ENCODE results near the gene CNEP1R1.

The CNEP1R1 gene

DNA sequence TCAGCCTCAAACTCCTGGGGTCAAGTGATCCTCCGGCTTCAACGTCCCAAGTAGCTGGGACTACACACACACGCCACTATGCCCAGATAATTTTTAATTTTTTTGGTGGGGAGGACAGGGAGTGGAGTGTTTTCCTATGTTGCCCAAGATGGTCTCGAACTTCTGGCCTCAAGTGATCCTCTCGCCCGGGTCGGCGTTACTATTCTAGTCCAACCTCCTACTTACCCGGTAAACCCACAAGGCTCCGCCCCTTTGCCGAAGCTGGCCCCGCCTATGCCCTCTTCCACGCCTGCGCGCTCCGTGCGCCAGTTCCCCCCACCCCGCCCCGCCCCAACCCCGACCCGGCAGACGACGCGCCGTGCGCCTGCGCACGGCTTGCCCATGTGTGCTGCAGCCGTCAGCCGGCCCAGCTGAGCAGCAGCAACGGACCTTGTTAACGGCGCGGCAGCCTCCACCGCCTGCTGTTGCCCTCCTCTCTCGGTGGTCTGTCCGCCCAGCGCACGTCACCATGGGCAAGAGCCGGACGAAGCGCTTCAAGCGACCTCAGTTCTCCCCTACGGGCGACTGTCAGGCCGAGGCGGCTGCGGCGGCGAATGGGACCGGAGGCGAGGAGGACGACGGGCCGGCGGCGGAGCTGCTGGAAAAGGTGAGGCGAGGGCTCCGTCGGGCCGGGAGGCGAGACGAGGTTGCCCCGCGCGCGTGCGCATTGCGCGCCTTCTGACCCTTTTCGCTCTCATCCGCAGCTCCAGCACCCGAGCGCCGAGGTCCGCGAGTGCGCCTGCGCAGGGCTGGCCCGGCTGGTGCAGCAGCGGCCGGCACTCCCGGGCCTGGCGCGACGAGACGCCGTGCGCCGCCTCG is 40.8 kb downstream of the CNEP1R1 start, which contains the start of gene HEATR3:
HEATR3 (plus strand) TSS at position 347 of the 858 bp plus-strand sequence; CDS start at position 509, 162 bp downstream.
- peak; percentile 98 for DNase-seq (ENCODE audit: low spot score)

- no peak for DNase-seq (ENCODE audit: low spot score)
Measured at GRCh38 chr16:50066482-50067289, 41.7 kb downstream of the CNEP1R1 start.

- peak; percentile 45 for DNase-seq (ENCODE audit: low spot score)
Measured at GRCh38 chr16:50067290-50067853, 42.3 kb downstream of the CNEP1R1 start.

- no peak for DNase-seq (ENCODE audit: low spot score)
Measured at GRCh38 chr16:50068550-50068949, 43.5 kb downstream of the CNEP1R1 start.

DNA sequence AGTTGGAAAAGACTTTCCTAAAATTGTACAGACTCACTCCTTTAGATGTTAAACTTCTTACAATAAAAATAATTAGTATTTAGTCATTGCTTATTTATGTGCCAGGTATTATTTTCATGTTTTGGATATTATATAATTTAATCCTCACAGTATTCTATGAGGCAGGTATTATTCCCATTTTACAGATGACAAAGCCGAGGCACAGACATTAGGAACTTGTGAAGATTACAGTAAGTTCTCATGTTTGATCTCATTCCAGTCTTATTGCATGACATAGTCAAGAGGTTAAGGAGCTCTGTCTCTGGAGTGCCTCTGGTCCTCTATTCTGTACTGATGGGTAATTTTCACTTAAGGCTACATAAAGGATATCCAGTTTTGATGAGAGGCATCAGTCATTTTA is 44.0 kb downstream of the CNEP1R1 start:
- no peak for DNase-seq (ENCODE audit: low spot score)

- no peak for DNase-seq (ENCODE audit: low spot score)
Measured at GRCh38 chr16:50071075-50071671, 46.1 kb downstream of the CNEP1R1 start.

DNA sequence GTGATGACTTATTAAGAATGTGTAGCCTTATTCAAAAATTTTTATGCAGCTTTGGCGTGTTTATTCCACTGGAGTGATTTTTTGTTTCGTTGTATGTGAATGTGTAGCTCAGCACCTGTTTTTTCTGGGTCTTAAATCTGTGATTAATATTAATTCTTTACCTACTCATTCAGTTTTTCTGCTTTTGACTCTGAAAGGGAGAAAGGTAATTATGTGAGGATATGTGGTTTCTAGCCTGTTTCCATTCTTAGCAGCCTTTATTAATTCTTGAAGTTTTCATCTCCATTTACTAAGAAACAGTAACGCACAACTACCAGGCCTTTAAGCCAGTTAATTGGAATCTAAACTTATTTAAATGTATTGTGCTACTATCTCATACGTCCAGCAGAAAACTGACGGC is 47.7 kb downstream of the CNEP1R1 start:
- DNase-seq (ENCODE audit: low spot score): no peak

DNA sequence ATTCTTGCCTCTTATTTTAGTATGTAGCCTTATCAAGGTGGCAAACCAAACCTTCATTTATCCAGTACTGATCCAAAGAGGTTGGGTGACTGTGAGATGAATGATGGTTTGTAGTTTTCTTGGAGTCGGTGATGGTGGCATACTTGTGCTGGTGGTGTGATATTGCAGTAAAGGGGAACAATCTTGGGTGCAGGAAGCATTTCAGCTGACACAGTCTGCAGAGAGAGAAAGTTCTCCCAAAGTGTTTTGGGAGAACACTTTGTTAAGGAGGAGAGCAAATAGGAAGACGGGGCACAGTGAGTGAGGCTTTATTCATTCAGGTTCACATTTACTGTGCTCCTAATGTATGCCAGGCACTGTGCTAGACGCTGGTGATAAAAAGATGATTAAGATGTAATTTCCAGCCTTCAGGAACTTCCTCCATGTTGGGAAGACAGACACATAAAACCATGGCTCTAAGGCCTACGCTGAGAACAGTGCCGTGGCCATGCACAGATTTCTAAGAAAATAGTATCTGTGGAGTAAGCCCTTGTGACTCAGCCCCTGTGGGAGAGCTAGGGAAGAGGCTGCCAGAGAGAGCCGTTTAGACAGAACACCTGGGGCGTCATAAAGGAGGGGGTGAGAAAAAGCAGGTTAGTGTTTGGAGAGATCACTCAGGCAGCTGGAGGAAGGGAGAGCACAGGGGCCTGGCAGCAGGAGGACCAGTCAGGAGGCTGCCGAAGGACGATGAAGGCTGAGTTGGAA is 54.5 kb downstream of the CNEP1R1 start:
- no peak for DNase-seq (ENCODE audit: low spot score)

DNA sequence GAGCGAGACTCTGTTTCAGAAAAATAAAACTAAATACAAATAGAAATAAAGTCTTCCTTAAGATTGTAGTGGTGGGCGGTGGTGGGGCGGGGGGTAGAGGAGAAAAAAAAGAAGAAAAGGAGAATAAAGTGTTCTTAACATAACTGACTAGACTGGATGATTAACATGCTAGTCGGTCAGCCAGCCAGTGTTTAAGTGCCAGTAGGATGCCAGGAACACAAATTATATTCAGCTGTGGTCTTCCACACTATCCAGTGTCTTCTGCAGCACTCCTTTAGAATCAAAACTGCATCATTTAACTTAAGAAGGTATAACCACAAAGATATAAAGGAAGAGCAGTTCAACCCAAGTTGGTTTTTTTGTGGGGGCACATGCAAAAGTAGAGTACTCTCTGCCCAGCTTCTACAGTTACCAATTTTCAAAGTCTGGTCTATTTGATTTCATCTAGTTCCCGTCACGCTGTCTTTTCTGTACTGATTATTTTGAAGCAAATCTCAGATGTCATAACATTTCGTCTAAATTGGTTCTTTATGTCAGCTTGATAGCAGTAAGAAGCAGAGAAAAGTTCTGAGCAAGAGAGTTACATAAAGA is 56.5 kb downstream of the CNEP1R1 start:
- no peak for DNase-seq (ENCODE audit: low spot score)

DNA sequence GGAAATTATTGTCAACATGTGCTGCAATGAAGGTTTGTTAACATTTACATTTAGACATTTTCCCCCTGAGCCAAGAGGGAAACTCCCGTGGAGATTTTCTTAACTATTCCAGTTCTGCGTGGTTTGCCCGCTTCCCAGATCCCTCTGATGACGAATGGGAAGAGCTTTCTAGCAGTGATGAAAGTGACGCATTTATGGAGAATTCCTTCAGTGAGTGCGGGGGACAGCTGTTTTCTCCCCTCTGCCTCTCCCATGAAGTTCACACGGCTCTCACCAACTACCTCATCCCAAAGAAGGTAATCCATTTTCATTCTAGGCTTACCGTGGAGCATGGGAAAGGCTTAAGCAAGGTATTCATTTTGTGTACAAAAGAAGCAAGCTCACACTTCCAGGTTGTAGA is 59.0 kb downstream of the CNEP1R1 start:
- no peak for DNase-seq (ENCODE audit: low spot score)

DNA sequence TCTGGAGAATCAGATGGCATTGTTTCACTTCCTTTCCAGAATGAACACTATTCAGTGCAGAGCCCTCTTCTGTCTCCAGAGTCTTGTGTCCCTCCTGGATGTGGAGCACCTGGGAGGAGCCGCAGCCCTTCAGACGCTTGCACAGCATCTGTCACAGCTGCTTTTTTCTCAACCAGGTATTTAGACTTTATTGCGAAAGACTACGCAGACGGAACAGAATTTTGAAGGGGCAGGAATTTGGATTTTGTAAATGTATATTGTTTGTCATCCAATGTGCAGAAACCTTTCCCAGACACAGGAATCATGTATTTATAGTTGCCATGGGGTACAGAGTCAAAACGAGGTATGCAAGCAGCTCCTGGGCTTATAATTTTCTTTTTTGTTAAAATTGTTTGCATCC is 61.2 kb downstream of the CNEP1R1 start:
- no peak for DNase-seq (ENCODE audit: low spot score)
